ENCODE measurements around the gene STAT4. TPM values are rescaled to one million over a fixed set of nuclear protein-coding genes. Genes with fewer than 3 reads are reported as not detected.

The STAT4 gene
- total and polyA plus RNA-seq, 2 donors = 7.5 to 13.9 TPM

DNA sequence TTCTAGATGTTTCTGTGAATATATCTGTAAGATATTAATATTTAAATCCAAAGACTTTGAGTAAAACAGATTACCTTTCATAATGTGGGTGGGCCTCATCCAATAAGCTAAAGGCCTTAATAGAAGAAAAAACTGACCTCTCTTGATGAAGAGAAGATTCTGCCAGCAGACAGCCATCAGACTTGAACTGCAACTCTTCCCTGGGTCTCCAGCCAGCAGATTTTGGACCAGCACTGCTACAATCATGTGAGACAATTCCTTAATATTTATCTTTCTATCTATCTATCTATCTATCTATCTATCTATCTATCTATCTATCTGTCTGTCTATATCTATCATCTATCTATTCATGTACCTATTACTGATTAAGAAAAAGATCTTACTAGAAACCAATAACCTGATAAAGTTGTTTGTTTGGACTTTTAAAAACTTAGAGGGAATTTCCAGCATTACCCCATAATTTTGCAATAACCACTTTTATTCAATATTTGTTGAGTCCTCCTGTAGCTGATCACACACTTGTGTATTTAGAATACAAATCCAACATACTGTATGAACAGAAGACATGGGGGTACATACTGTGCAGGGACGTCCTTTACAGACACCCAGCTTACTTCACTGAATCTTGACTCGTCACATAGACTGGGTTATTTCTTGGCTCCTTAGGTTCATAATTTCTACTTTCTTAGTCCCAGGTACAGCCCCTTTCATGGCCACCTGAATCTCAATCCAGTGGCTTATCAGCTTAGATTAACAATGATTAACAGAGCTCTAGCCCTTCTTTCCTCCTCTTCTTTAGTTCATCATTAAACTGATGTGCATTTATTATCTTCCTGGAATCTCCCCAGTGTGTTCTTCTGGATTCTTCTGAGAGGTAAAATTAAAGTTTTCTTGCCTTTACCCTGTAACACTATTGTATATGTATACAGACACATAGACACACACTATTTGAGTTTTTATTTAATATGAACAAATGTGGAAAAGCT lies 27.2 kb upstream of the STAT4 start:
- Histone ChIP-seq H3K36me3 (ENCODE audit: control insufficient read depth in 2 of 2, insufficient read depth in 2 of 2, low read length in 1 of 2) (no peaks in the 10 kb centered on the region), H3K27ac (ENCODE audit: low read depth in 1 of 2, low read length in 1 of 2) (no peak overlapping the region), H3K4me1 (ENCODE audit: control insufficient read depth in 2 of 2, insufficient read depth in 2 of 2, low read length in 2 of 2) (peaks cover 2 to 9% of the 10 kb centered on the region in 2 donors), H3K9me3 (ENCODE audit: control insufficient read depth in 2 of 2, insufficient read depth in 1 of 2, low read length in 1 of 2) (no peaks in the 10 kb centered on the region), H3K4me3 (ENCODE audit: low read length in 2 of 2) (no peak overlapping the region), H3K27me3 (ENCODE audit: control insufficient read depth in 2 of 2, insufficient read depth in 1 of 2, low read length in 1 of 2) (no peaks in the 10 kb centered on the region)
- WGBS = 98% methylated on average over 2 of the region's 2 CpGs
- DNase-seq (ENCODE audit: low read depth in 6 of 9, low spot score in 9 of 9) = no peak

DNA sequence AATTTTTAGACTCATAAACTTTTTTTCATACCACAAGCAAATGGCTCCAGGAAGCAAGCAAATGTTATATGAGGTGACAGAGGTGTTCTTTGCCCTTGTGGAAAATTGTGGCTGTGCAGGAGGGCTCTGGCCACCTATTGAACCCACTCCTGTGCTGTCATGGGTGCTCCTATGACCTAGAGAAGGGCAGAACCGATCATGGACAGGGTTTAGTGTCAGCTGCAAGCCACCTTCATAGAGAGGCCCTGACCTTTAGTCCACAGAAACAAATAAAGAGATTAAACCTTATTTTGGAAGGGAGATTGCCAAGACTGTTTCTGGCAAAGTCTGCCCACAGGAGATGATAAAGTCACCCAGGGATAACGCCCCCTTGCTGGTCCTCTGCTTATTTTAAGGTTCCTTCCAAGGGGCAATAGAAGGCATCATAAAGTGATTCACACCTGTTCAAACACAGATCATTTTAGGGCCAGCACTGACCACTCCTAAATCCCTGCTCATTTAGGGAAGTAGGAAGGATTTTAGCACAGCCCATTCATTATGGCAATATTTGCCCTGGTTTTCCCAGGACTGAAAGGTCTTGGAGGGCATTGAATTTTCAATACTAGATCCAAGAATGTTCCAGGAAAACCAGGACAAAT lies 26.1 kb upstream of the STAT4 start:
- no peak overlapping the region for H3K27ac ChIP-seq (ENCODE audit: low read depth in 1 of 2, low read length in 1 of 2)
- H3K9me3 ChIP-seq (ENCODE audit: control insufficient read depth in 2 of 2, insufficient read depth in 1 of 2, low read length in 1 of 2) = no peaks in the 10 kb centered on the region
- no peak for DNase-seq (ENCODE audit: low read depth in 6 of 9, low spot score in 9 of 9)
- no peak overlapping the region for H3K4me3 ChIP-seq (ENCODE audit: low read length in 2 of 2)
- no peaks in the 10 kb centered on the region for H3K36me3 ChIP-seq (ENCODE audit: control insufficient read depth in 2 of 2, insufficient read depth in 2 of 2, low read length in 1 of 2)
- H3K27me3 ChIP-seq (ENCODE audit: control insufficient read depth in 2 of 2, insufficient read depth in 1 of 2, low read length in 1 of 2) = no peaks in the 10 kb centered on the region
- H3K4me1 ChIP-seq (ENCODE audit: control insufficient read depth in 2 of 2, insufficient read depth in 2 of 2, low read length in 2 of 2) = peaks cover 0 to 10% of the 10 kb centered on the region in 2 donors
- WGBS = 96% methylated on average over 2 of the region's 2 CpGs

DNA sequence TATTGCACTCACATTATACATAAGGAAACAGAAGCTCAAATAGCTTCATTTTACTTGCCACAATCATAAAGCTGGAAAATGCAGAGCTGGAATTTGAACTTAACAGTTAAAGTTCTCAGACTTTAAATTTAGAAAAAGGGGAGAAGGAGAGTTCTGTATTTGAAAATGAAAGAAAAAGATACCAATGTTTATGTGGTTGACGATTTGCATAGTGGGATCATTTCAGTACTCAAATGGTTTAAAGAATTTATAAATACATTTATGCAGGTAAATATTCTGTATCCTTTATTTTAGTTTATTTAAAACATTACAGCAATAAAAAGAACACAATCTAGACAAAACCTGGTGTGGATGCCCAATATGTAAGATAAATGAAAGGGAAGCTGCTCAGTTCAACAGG lies 25.5 kb upstream of the STAT4 start:
- no peak overlapping the region for H3K4me3 ChIP-seq (ENCODE audit: low read length in 2 of 2)
- H3K27ac ChIP-seq (ENCODE audit: low read depth in 1 of 2, low read length in 1 of 2) = no peak overlapping the region
- WGBS = 86% methylated on average over 1 of the region's 1 CpG
- no peaks in the 10 kb centered on the region for H3K9me3 ChIP-seq (ENCODE audit: control insufficient read depth in 2 of 2, insufficient read depth in 1 of 2, low read length in 1 of 2)
- DNase-seq (ENCODE audit: low read depth in 6 of 9, low spot score in 9 of 9) = no peak
- no peaks in the 10 kb centered on the region for H3K27me3 ChIP-seq (ENCODE audit: control insufficient read depth in 2 of 2, insufficient read depth in 1 of 2, low read length in 1 of 2)
- no peaks in the 10 kb centered on the region for H3K36me3 ChIP-seq (ENCODE audit: control insufficient read depth in 2 of 2, insufficient read depth in 2 of 2, low read length in 1 of 2)
- peaks cover 0 to 10% of the 10 kb centered on the region in 2 donors for H3K4me1 ChIP-seq (ENCODE audit: control insufficient read depth in 2 of 2, insufficient read depth in 2 of 2, low read length in 2 of 2)

DNA sequence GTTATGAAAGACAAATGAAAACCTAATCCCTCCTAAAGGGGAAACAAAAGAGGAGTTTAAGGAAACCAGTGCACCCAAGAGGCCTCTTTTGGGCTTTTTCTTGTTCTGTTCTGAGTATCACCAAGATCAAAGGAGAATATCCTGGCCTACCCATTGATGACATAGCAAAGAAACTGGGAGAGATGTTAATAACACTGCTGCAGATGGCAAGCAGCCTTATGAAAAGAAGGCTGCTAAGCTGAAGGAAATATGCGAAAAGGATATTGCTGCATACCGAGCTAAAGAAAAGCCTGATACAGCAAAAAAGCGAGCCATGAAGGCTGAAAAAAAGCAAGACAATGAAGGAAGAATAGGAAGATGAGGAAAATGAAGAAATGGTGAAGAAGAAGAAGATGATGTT lies 23.6 kb upstream of the STAT4 start:
- Histone ChIP-seq H3K4me3 (ENCODE audit: low read length in 2 of 2) (no peak overlapping the region), H3K27me3 (ENCODE audit: control insufficient read depth in 2 of 2, insufficient read depth in 1 of 2, low read length in 1 of 2) (no peaks in the 10 kb centered on the region), H3K27ac (ENCODE audit: low read depth in 1 of 2, low read length in 1 of 2) (no peak overlapping the region), H3K36me3 (ENCODE audit: control insufficient read depth in 2 of 2, insufficient read depth in 2 of 2, low read length in 1 of 2) (no peaks in the 10 kb centered on the region), H3K9me3 (ENCODE audit: control insufficient read depth in 2 of 2, insufficient read depth in 1 of 2, low read length in 1 of 2) (no peaks in the 10 kb centered on the region), H3K4me1 (ENCODE audit: control insufficient read depth in 2 of 2, insufficient read depth in 2 of 2, low read length in 2 of 2) (peaks cover 0 to 10% of the 10 kb centered on the region in 2 donors)
- DNase-seq (ENCODE audit: low read depth in 6 of 9, low spot score in 9 of 9) = no peak
- 95% methylated on average over 3 of the region's 3 CpGs for WGBS

DNA sequence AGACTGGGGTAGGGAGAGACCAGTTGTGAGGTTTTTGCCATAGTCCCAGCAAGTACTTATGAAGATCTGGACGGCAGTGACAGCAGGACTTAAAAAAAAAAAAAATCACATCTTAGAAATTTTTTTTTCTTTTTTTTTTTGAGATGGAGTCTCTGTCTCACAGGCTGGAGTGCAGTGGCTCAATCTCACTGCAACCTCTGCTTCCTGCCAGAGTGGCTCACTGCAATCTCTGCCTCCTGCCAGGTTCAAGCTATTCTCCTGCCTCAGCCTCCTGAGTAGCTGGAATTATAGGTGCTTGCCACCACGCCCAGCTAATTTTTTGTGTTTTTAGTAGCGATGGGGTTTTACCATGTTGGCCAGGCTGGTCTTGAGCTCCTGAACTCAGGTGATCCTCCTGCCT lies 22.4 kb upstream of the STAT4 start:
- Histone ChIP-seq H3K9me3 (ENCODE audit: control insufficient read depth in 2 of 2, insufficient read depth in 1 of 2, low read length in 1 of 2) (no peaks in the 10 kb centered on the region), H3K27me3 (ENCODE audit: control insufficient read depth in 2 of 2, insufficient read depth in 1 of 2, low read length in 1 of 2) (no peaks in the 10 kb centered on the region), H3K36me3 (ENCODE audit: control insufficient read depth in 2 of 2, insufficient read depth in 2 of 2, low read length in 1 of 2) (no peaks in the 10 kb centered on the region), H3K4me3 (ENCODE audit: low read length in 2 of 2) (no peak overlapping the region), H3K4me1 (ENCODE audit: control insufficient read depth in 2 of 2, insufficient read depth in 2 of 2, low read length in 2 of 2) (peaks cover 0 to 10% of the 10 kb centered on the region in 2 donors), H3K27ac (ENCODE audit: low read depth in 1 of 2, low read length in 1 of 2) (peak overlapping the region; percentile 3 to 14)
- 93% methylated on average over 3 of the region's 3 CpGs for WGBS
- DNase-seq (ENCODE audit: low read depth in 6 of 9, low spot score in 9 of 9) = no peak

DNA sequence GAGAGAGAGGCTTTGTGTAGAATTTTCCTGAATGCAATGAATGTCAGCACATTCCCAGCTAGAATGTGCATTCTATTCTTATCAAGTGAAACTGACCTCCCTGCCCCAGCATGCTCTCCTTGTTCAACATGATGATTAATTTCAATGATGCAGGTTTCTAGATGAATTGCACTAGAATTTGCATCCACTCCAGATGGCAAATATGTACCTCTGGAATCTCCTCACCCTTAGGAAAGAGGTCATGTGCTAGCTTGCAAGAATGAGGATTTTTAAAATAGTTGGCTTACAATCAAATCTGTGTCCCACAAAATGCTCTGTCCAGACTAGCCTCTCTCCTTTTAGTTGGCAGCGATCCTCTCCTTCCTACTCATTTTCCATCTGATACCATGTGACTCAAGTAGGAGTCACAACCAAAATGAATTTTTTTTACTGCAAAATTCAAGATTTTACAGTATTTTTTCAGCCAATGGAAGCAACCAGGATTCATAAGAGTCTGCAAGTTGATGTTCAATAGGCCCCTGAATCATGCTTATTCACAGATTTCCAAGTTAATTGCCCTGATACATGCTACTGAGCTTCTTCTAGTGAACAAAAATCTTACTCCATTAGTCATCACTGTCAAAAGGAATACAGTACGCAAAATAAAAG lies 21.0 kb upstream of the STAT4 start:
- 98% methylated on average over 2 of the region's 2 CpGs for WGBS
- H3K4me1 ChIP-seq (ENCODE audit: control insufficient read depth in 2 of 2, insufficient read depth in 2 of 2, low read length in 2 of 2) = peaks cover 0 to 10% of the 10 kb centered on the region in 2 donors

DNA sequence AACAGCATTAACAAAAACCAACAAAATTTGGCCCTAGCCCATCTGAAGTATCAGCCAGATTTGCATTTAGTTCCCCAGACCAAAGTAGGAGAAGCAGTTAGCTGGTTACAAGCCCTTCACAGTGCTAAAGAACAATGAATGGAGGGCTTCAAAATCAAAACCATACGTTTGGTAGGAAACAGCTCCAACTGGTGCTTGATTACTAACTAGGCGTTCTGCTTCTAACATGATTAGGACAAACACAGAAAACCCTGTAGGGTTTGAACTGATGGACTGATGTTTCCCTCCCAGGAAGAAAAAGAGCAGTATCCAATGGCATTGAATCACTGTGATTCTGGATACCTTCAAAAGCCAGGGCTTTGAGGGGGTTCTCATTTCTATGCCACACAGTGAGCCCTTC lies 20.5 kb upstream of the STAT4 start:
- H3K4me3 ChIP-seq (ENCODE audit: low read length in 2 of 2) = no peak overlapping the region
- H3K4me1 ChIP-seq (ENCODE audit: control insufficient read depth in 2 of 2, insufficient read depth in 2 of 2, low read length in 2 of 2) = peaks cover 0 to 10% of the 10 kb centered on the region in 2 donors
- no peaks in the 10 kb centered on the region for H3K9me3 ChIP-seq (ENCODE audit: control insufficient read depth in 2 of 2, insufficient read depth in 1 of 2, low read length in 1 of 2)
- no peak for DNase-seq (ENCODE audit: low read depth in 6 of 9, low spot score in 9 of 9)
- H3K27ac ChIP-seq (ENCODE audit: low read depth in 1 of 2, low read length in 1 of 2) = peak overlapping the region; percentile 8 to 69
- H3K27me3 ChIP-seq (ENCODE audit: control insufficient read depth in 2 of 2, insufficient read depth in 1 of 2, low read length in 1 of 2) = no peaks in the 10 kb centered on the region
- no peaks in the 10 kb centered on the region for H3K36me3 ChIP-seq (ENCODE audit: control insufficient read depth in 2 of 2, insufficient read depth in 2 of 2, low read length in 1 of 2)
- WGBS = 89% methylated on average over 2 of the region's 2 CpGs

More for the DNA sequence above, 21.0 kb upstream of the STAT4 start:
- H3K4me3 ChIP-seq (ENCODE audit: low read length in 2 of 2) = no peak overlapping the region
- no peaks in the 10 kb centered on the region for H3K36me3 ChIP-seq (ENCODE audit: control insufficient read depth in 2 of 2, insufficient read depth in 2 of 2, low read length in 1 of 2)
- H3K9me3 ChIP-seq (ENCODE audit: control insufficient read depth in 2 of 2, insufficient read depth in 1 of 2, low read length in 1 of 2) = no peaks in the 10 kb centered on the region
- no peak for DNase-seq (ENCODE audit: low read depth in 6 of 9, low spot score in 9 of 9)
- peak overlapping the region; percentile 8 to 69 for H3K27ac ChIP-seq (ENCODE audit: low read depth in 1 of 2, low read length in 1 of 2)
- no peaks in the 10 kb centered on the region for H3K27me3 ChIP-seq (ENCODE audit: control insufficient read depth in 2 of 2, insufficient read depth in 1 of 2, low read length in 1 of 2)

DNA sequence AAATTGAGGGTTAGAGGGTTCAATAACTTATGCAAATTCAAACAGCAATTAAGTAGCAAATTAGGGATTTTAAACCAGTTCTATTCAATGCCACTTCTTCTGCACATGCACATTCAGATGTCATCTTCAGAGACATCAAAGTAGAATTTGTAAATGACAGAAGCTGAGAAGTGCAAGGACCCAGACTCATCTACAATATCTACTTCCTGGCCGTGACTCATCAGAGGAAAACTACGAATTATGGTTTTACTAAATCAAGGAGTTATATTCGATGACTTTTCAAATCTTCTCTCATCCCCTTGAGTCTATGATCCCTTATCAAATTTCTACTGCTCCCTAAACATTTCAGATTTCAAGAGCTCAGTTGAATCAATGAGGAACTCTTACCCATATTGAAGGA lies 20.0 kb upstream of the STAT4 start:
- Histone ChIP-seq H3K4me3 (ENCODE audit: low read length in 2 of 2) (no peak overlapping the region), H3K36me3 (ENCODE audit: control insufficient read depth in 2 of 2, insufficient read depth in 2 of 2, low read length in 1 of 2) (no peaks in the 10 kb centered on the region), H3K4me1 (ENCODE audit: control insufficient read depth in 2 of 2, insufficient read depth in 2 of 2, low read length in 2 of 2) (peaks cover 0 to 10% of the 10 kb centered on the region in 2 donors), H3K27ac (ENCODE audit: low read depth in 1 of 2, low read length in 1 of 2) (no peak overlapping the region), H3K9me3 (ENCODE audit: control insufficient read depth in 2 of 2, insufficient read depth in 1 of 2, low read length in 1 of 2) (no peaks in the 10 kb centered on the region), H3K27me3 (ENCODE audit: control insufficient read depth in 2 of 2, insufficient read depth in 1 of 2, low read length in 1 of 2) (no peaks in the 10 kb centered on the region)
- whole genome bisulfite sequencing = 66% methylated on average over 3 of the region's 3 CpGs
- DNase-seq (ENCODE audit: low read depth in 6 of 9, low spot score in 9 of 9) = peak in 1 of 9 donors; percentile 28

DNA sequence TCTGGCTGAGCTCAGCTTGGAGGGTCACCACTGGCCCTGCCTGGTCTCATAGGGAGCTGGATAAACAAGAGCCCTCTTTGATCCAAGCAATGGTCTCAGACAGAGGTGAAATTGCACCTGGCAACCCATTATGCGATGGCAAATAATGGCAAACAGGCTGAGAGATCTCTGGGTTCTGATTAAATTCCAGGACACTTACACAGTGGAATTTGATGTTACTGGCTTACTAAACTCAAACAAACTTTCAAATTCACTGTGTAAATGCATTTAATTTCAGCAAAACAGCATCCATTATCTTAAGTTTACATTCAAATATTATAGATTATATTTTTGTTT lies 19.5 kb upstream of the STAT4 start:
- no peak overlapping the region for H3K4me3 ChIP-seq (ENCODE audit: low read length in 2 of 2)
- H3K27ac ChIP-seq (ENCODE audit: low read depth in 1 of 2, low read length in 1 of 2) = peak overlapping the region in 1 of 2 donors; percentile 5
- H3K9me3 ChIP-seq (ENCODE audit: control insufficient read depth in 2 of 2, insufficient read depth in 1 of 2, low read length in 1 of 2) = no peaks in the 10 kb centered on the region
- no peaks in the 10 kb centered on the region for H3K36me3 ChIP-seq (ENCODE audit: control insufficient read depth in 2 of 2, insufficient read depth in 2 of 2, low read length in 1 of 2)
- no peak for DNase-seq (ENCODE audit: low read depth in 6 of 9, low spot score in 9 of 9)
- WGBS = 96% methylated on average over 1 of the region's 1 CpG
- no peaks in the 10 kb centered on the region for H3K27me3 ChIP-seq (ENCODE audit: control insufficient read depth in 2 of 2, insufficient read depth in 1 of 2, low read length in 1 of 2)
- peaks cover 0 to 10% of the 10 kb centered on the region in 2 donors for H3K4me1 ChIP-seq (ENCODE audit: control insufficient read depth in 2 of 2, insufficient read depth in 2 of 2, low read length in 2 of 2)
